Sigmoid colon (tissue), 4 donors: ENCODE data around the gene MYO1F.

Experiments
- CTCF ChIP-seq, 4 experiments: fragments of 450-650 bp in 3 of 4; fragments of 200-600 bp in 1 of 4; IDR thresholded peaks; one replicate each; pipeline ENCODE4 v1.5.1; 2016 to 2019; ENCODE audit warnings: antibody characterized with exemption in 4 of 4, mild to moderate bottlenecking in 3 of 4, moderate library complexity in 2 of 4
- EP300 ChIP-seq, 4 donors: sonication (generic); formaldehyde crosslinking; IDR thresholded peaks; one replicate each; pipeline ENCODE4 v1.6.1; 2017; ENCODE audit warnings: antibody characterized with exemption in 4 of 4
- POLR2A ChIP-seq, 2 donors: fragments of 450-650 bp; IDR thresholded peaks; one replicate each; pipeline ENCODE4 v1.6.1; 2016; ENCODE audit warnings: antibody characterized with exemption in 2 of 2, mild to moderate bottlenecking in 2 of 2, moderate library complexity in 2 of 2
- POLR2AphosphoS5 ChIP-seq, 4 donors: sonication (generic); formaldehyde crosslinking; IDR thresholded peaks; one replicate each; pipeline ENCODE4 v1.6.1; 2017; ENCODE audit warnings: antibody characterized with exemption in 4 of 4

GRCh38 chr19:8592231-8593009, 15.2 kb upstream of the MYO1F start:
- TF ChIP-seq POLR2A (IDR thresholded peaks at IDR 0.05) (no peak), CTCF (IDR thresholded peaks at IDR 0.05) (no peak), POLR2AphosphoS5 (IDR thresholded peaks at IDR 0.05) (peak in 3 of 4 donors; percentile 67 to 80 (median 68)), EP300 (IDR thresholded peaks at IDR 0.05) (no peak)
